SU-DHL-6 (cell line): ENCODE measurements around the gene RIN1.

ENCODE experiments used
- H2AFZ ChIP-seq: fragments of 200-600 bp; sonication (generic); 2 replicates; pipeline ENCODE4 v1.6.1; 2014; ENCODE audit warnings: low read depth, mild to moderate bottlenecking, moderate library complexity, mixed read lengths, antibody characterized with exemption, low read length; ENCODE audit not compliant: severe bottlenecking
- H3F3A ChIP-seq: fragments of 200-600 bp; shearing (Covaris generic); 2 replicates; pipeline ENCODE4 v1.6.0; 2016; ENCODE audit warnings: antibody characterized with exemption, mild to moderate bottlenecking; ENCODE audit not compliant: insufficient read depth
- H3K27ac ChIP-seq: fragments of 200-600 bp; sonication (generic); 2 replicates; pipeline ENCODE4 v1.5.1; 2016; ENCODE audit warnings: low read depth, mild to moderate bottlenecking, low read length, moderate library complexity, mixed read lengths
- H3K27me3 ChIP-seq: fragments of 200-600 bp; sonication (generic), shearing (Covaris generic); 2 replicates; pipeline ENCODE4 v1.6.0; 2014; ENCODE audit warnings: mild to moderate bottlenecking, low read length
- H3K36me3 ChIP-seq: fragments of 200-600 bp; sonication (generic); 2 replicates; pipeline ENCODE4 v1.6.1; 2014; ENCODE audit warnings: mild to moderate bottlenecking, low read length, mixed read lengths
- H3K4me2 ChIP-seq: fragments of 300-600, 200-600 bp; shearing (Covaris generic), sonication (generic); 2 replicates; pipeline ENCODE4 v1.6.0; 2014; ENCODE audit warnings: low read length, low read depth, mild to moderate bottlenecking; ENCODE audit not compliant: poor library complexity, severe bottlenecking
- H3K4me3 ChIP-seq: fragments of 200-600 bp; sonication (generic); 2 replicates; pipeline ENCODE4 v1.5.1; 2014; ENCODE audit warnings: antibody characterized with exemption, low read length, mild to moderate bottlenecking, mixed read lengths; ENCODE audit not compliant: insufficient read depth, poor library complexity, severe bottlenecking
- H3K79me2 ChIP-seq: fragments of 200-600 bp; sonication (generic); 2 replicates; pipeline ENCODE4 v1.6.1; 2014; ENCODE audit warnings: mild to moderate bottlenecking, low read length, moderate library complexity; ENCODE audit not compliant: insufficient read depth
- H3K9ac ChIP-seq: fragments of 200-600 bp; sonication (generic); 2 replicates; pipeline ENCODE4 v1.7.0; 2014; ENCODE audit warnings: mild to moderate bottlenecking, low read length
- H3K9me2 ChIP-seq: fragments of 200-600 bp; sonication (generic); replicated peaks from 2 replicates; pipeline ENCODE4 v1.6.1; 2014; ENCODE audit warnings: low read length; ENCODE audit not compliant: insufficient read depth
- H3K9me3 ChIP-seq: fragments of 200-600 bp; sonication (generic); 2 replicates; pipeline ENCODE4 v1.6.1; 2014; ENCODE audit warnings: low read length, mixed read lengths; ENCODE audit not compliant: insufficient read depth
- H4K20me1 ChIP-seq: fragments of 200-600 bp; sonication (generic); 2 replicates; pipeline ENCODE4 v1.6.1; 2014; ENCODE audit warnings: low read depth, mild to moderate bottlenecking, antibody characterized with exemption, low read length, moderate library complexity, mixed read lengths
- EZH2phosphoT487 ChIP-seq: fragments of 200-600 bp; sonication (generic), shearing (Covaris generic); conservative IDR thresholded peaks from 2 replicates; pipeline ENCODE4 v1.6.1; 2018; ENCODE audit warnings: mild to moderate bottlenecking, antibody characterized with exemption, low read length, moderate library complexity, mixed read lengths
- TF ChIP-seq, protein P1 (sequence below): fragments of 200-600 bp; sonication (generic); IDR thresholded peaks from one replicate; pipeline ENCODE4 v1.5.1; 2017; ENCODE audit warnings: antibody characterized with exemption, mild to moderate bottlenecking, low read length, moderate library complexity; ENCODE audit not compliant: insufficient read depth, poor library complexity, severe bottlenecking

The RIN1 gene

DNA sequence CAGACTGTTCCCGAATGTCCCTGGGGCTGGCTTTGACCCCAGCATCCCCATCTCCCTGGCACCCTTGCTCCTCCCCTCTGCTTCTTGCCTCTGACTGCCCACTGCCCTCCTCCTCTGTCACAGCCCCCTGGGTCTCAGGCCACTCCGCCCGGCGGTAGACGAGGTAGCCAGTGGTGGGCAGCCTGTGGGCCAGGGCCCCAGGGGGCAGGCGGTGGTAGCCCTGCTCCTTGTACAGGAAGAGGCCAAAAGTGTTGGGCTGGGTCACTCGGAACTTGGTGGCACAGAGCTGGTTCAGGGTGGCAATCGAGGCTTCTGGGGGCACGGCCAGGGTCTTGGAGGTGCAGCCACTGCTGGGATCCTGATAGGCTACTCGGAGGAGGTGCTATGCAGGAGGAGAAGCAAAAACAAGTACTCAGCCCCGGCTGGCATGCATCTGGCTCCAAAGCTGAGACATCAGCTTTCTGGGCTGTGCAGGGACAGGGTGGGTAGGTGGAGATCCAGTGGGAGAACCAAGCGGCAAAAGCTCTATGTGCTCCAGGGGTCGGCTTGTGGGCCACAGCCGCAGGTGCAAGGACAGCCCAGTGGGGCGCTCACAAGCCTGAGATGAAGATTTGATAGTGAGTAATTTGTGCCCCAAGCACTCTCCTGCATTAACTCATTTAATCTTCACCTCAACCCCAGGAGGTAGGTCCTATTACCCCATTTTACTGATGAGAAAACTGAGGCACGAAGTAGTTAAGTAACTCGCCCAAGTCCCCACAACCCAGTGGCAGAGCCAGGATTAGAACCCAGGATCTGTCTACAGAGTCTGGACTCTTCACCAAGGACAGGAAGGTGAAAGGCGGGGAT is 3.6 kb downstream of the RIN1 start:
- Histone ChIP-seq H3K79me2 (no peaks in the 10 kb centered on the region), H3F3A (no peaks in the 10 kb centered on the region), H3K27ac (no peak overlapping the region), H3K9me3 (no peaks in the 10 kb centered on the region), H3K9ac (no peak overlapping the region), H3K4me3 (no peak overlapping the region), H3K27me3 (no peaks in the 10 kb centered on the region), H3K4me2 (no peak overlapping the region), H3K36me3 (no peaks in the 10 kb centered on the region), H3K9me2 (no peaks in the 10 kb centered on the region), H4K20me1 (no peaks in the 10 kb centered on the region), H2AFZ (no peak overlapping the region)
- TF ChIP-seq EZH2phosphoT487 = no peak
- TF ChIP-seq, protein P1, sequence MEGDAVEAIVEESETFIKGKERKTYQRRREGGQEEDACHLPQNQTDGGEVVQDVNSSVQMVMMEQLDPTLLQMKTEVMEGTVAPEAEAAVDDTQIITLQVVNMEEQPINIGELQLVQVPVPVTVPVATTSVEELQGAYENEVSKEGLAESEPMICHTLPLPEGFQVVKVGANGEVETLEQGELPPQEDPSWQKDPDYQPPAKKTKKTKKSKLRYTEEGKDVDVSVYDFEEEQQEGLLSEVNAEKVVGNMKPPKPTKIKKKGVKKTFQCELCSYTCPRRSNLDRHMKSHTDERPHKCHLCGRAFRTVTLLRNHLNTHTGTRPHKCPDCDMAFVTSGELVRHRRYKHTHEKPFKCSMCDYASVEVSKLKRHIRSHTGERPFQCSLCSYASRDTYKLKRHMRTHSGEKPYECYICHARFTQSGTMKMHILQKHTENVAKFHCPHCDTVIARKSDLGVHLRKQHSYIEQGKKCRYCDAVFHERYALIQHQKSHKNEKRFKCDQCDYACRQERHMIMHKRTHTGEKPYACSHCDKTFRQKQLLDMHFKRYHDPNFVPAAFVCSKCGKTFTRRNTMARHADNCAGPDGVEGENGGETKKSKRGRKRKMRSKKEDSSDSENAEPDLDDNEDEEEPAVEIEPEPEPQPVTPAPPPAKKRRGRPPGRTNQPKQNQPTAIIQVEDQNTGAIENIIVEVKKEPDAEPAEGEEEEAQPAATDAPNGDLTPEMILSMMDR = no peak

DNA sequence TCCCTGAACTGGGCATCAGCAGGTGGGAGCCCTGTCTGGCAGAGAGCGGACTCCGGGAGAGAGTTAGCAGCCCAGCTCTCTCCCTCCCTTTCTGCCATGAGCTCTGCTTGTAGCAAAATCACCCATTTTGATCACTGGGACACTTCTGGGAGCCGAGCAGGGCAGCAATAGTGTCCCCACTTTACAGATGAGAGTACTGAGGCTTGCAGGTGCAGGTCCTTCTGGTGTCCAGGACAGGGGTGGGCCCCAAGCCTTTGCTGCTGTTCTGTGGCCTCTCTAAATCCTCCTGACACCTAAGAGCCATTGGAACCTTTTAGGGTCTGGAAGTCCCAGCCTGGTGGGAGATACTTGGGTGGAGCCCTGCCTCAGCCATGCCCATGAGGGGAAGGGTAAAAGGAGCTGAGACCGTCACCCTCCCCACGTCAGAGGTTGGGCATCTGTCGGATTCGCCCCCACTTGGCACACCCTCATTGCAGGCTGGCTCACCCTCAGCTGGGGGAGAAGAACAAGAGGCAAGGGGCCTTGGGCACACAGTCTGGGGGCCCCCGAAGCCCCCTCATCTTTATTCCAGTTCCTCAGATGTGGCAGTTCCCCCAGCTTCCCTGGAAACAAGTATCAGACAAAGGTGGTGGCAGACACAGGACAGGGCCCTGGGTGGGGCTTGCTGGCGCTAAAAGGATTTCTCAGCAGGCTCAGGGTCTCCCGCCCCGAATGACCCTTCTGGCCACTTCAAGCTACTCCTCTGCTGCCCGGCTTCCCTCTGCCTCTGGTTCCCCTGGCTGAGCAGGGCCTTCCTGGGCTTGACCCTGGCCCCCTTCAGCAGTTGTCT is 4.5 kb downstream of the RIN1 start:
- Histone ChIP-seq H3K9ac (no peak overlapping the region), H3K36me3 (no peaks in the 10 kb centered on the region), H3K9me2 (no peaks in the 10 kb centered on the region), H3K27me3 (no peaks in the 10 kb centered on the region), H3K4me3 (no peak overlapping the region), H3K9me3 (no peaks in the 10 kb centered on the region), H3F3A (no peaks in the 10 kb centered on the region), H4K20me1 (no peaks in the 10 kb centered on the region), H3K4me2 (no peak overlapping the region), H3K79me2 (no peaks in the 10 kb centered on the region), H2AFZ (no peak overlapping the region), H3K27ac (no peak overlapping the region)
- TF ChIP-seq EZH2phosphoT487 = no peak
- TF ChIP-seq, protein P1 = no peak

DNA sequence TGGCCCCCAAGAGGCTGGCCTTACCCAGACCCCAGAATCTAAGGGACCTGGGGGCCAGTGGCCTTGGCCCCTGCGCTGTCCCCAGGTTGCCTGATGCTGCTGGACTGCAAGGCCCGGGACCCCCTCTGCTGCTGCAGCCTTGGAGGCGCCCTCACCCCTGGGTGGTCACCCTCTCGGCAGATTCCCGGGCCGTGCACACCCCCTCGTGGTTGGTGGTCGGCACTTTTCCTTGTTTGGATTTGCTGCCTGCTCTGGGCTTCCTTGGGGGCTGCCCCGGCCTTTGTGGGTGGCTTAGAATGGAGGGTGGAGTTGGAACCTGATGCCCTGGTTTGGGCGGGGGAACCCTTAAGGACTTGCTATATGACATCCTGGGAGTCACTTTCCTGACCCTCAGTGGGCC is 5.3 kb downstream of the RIN1 start:
- Histone ChIP-seq H4K20me1 (no peaks in the 10 kb centered on the region), H3K27ac (no peak overlapping the region), H3K9ac (no peak overlapping the region), H3K4me3 (no peak overlapping the region), H3K9me2 (no peaks in the 10 kb centered on the region), H2AFZ (no peak overlapping the region), H3K27me3 (no peaks in the 10 kb centered on the region), H3K9me3 (no peaks in the 10 kb centered on the region), H3K4me2 (no peak overlapping the region), H3K36me3 (no peaks in the 10 kb centered on the region), H3K79me2 (no peaks in the 10 kb centered on the region), H3F3A (no peaks in the 10 kb centered on the region)
- TF ChIP-seq, protein P1 = no peak
- no peak for TF ChIP-seq EZH2phosphoT487
